NCI-H1417 (cell line): ENCODE data around the gene MRPL2.

Source experiments
- DNase-seq, 3 experiments: peaks; one replicate each; lab custom pipeline; 2025; lab: John Stamatoyannopoulos, UW

MRPL2 gene

DNA sequence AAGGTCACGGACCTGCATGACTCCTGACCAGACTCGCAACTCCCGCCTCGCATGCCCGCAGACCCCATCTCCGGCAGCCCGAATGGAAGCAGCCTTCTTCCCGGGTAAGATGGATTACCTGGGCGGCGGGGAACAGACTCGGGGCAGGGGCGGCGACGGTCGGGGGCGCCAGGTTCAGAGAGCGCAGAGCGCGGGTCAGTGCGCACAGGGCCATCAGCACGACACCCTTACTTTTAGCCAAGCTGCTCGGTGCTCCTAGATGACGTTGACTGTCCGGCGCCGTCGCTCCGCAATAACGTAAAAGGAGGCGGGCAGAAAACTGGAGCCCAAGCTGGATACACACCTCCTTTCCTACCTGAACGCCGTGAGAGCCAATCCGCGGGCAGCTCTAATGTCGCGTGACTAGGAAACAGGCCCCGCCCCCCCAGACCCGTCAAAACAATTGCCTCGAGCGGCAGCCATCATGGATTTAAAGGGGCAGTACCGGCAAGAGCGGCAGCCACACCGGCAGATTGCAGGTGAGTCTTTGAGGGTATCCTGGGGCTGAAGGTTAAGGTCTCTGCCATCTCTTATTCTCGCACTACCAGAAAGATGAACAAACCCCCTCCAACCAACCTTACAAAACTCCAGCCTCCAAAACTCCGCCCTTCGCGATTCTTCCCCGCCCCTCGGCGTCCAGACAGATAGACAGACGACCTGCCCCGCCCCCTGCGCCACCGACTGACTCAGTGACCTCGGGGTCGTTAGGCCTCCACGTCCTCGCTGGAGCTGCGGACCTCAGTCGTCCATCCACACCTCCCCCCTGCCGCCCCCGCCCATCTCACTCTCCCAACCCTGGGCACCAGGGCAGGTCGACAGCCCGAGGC is at the start of gene MRPL2, which contains the start of gene KLC4:
MRPL2 (minus strand) TSS at position 267 of the 866 bp plus-strand sequence; CDS start at position 214, 53 bp downstream.
KLC4 (plus strand) TSS at position 464 of the 866 bp plus-strand sequence. CDS start 1,705 bp downstream, outside the sequence.
- peak; percentile 98 to 99 (median 98) for DNase-seq

DNA sequence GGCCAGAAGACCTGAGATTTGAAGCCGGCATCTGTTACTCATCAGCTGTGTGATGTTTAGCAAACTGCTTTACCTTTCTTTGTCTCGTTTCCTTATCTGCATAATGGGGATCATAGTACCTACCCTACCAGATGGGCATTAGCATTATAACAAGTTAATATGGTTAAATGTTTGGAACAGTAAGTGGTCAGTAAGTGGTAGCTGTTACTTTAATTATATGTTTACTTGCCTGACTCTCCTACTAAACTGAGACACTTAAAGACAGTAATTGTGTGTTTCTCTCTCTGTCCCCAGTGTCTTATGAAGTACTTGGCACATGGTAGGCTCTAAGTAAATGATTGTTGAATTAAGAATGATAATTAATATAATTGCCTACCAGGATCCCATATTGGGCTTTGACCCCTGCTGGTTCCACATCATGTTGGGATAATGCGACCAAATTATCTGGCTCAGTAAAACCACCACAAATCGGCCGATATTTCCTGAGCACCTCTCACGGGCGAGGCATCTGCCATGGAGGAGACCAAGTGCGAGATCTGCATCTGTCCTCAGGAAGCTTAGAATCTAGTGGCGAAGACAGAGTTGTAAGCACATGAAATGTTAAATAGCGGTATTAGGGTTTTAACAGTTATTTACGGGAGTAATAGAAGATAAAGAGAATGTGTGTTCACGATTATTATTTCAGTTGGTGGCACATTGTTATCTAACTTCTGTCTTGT is 48.3 kb upstream of the MRPL2 start:
- DNase-seq: peak in 2 of 3 experiments; percentile 71 to 94

DNA sequence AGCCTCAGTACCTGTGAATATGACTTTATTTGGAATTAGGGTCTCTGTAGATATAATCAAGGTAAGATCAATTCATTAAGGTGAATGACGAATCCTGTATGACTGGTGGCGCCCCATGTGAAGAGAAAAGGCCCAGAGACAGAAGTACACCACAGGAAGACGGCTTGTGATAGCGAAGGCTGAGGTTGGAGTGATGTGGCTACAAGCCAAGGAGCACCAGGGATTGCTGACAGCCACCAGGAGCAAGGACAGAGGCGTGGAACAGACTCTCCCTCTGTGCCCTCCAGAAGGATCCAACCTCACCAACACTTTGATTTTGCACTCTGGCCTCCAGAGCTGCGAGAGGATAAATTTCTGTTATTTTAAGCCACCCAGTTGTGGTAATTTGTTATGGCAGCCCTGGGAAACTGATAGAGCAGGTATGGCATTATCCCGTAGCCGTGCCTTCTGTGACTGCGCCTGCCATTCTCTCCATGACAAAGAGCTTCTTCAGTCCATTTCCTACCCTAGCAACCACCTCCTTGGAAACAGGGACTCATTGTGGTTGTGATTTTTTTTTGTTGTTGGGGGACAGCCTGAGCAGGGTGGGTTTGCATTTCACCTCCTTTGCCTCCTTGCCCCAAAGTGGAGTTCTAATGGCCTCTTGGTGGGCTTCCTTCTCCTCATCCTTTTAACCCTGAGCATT is 46.4 kb upstream of the MRPL2 start:
- peak in 1 of 3 experiments; percentile 8 for DNase-seq

DNA sequence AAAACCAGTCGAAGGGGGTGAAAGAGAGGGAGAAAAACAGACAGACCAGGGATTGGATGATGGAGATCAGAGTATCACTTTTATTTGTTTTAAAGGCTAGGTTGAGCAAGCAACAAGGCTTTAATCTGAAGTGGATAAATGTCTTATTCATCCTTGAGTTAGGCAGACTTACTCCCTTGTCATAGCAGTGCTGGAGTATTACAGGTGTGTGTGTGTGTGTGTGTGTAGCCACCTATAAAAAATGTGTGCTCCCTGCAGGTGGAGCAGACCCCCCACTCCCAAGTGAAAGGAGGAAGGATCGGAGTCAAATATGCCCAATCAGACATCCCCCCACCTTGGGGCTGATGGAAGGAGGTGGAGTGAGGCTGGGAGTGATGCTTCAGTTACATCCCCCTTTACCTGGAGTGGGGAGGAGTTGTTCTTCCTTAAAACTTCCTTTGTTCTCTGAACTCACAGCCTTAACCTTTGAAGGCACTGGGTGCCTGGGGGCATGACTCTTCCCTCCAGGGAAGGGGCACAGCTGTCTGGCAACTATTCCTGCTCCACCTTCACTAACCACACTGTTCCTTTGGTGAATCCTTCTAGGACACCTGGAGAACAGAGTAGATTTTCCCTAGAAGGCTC is 44.1 kb upstream of the MRPL2 start:
- DNase-seq: peak in 1 of 3 experiments; percentile 38

DNA sequence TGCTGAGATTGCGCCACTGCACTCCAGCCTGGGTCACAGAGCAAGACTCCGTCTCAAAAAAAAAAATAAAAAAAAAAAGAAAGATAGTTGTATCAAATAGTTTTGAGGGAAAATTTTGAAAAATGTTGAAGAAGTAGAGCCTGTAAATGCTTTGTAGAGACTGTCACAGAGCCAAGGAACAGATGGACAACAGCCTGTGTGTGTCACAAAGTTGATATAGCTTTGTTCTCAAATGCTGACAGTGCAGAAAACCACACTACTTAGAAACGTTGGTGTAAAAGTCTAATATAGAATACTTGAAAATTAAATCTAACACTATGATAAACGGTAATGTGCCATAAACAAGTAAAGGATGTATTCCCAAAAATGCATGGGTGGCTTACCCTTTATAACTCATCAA is 42.3 kb upstream of the MRPL2 start:
- DNase-seq: no peak

DNA sequence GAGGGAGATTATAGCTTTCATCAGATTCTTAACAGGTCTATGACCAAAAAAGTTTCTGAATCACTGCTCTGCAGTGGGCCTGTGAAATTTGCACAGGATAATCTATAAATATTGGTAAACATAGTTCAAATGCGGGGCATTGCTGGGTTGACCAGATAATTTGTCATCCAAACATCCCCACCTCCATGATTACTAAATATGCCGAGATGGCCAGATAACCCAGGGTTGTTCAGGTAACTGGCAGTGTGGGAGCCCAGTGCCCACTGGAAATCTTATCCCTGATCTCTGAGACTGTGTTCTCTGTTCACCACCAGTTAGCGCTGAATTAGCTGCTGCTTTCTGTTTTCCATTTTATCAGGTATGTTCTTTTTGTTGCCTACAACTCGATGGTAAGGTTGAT is 38.3 kb upstream of the MRPL2 start:
- no peak for DNase-seq

DNA sequence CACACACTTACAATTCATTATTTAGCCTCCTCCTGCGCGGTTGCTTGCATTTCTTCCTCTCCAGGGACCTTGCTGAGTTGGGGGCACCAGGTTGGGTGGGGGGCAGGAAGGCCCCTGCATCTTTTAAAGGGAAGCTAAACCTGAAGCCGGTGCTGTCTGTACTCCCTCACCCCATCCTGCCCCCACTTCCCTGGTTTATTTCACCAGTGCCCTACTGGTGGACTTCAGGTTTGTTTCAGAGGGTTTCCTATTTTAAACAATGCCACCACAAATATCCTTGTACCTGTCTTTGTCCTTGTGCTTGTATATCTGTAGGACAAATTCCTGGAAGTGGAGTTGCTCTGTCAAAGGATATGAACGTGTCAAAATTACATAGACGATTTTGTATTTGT is 37.9 kb upstream of the MRPL2 start:
- DNase-seq: no peak

DNA sequence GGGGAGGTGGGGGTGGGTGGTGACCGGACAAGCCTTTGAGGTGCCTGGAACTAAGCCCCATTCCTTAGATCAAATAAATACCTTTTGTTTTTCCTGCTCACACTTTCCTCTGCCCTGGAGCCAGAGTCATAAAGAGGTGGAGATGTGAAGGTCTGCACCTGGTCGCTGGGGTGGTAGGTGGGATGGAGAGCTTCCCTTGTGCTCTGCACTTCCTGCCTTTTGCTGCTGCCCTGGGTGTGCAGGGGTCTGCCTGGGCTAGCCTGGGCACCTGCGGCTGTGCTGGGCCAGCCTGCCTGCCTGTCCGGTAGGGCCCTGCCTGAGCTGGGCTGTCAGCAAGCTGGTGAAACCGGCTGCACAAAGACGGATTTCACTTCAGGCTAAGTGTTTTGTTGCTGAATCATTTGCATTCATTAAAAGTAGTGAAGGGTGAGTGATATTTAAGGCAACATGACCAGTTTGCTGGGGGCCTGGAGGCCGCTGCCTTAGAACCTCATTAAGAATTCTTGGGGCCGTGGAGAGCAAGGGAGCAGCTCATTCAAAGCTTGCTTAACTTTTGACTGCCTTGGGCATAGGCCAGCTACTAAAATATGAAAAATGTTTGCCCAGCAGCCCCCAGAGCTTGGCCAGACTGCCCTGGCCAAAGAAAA is 37.3 kb upstream of the MRPL2 start:
- peak in 2 of 3 experiments; percentile 16 to 55 for DNase-seq

DNA sequence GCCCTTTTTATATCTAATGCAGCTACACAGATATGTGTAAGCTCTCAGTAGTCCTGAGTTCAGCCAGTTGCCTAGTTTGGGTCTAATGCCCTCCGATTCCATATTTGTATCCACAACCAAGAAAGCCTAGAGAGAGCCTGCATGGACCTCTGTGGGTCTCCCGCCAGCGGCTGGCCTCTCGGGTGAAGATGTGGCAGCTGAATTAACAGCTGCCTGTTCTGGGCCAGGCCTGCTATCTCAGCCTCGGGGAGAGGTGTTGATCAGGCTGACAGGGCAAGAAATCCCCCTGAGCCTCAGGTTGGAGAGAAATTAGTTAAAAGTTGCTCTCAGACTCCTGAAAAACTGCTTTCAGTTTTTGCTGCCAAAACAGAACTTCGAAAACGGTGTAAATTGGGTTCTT is 36.7 kb upstream of the MRPL2 start:
- no peak for DNase-seq

DNA sequence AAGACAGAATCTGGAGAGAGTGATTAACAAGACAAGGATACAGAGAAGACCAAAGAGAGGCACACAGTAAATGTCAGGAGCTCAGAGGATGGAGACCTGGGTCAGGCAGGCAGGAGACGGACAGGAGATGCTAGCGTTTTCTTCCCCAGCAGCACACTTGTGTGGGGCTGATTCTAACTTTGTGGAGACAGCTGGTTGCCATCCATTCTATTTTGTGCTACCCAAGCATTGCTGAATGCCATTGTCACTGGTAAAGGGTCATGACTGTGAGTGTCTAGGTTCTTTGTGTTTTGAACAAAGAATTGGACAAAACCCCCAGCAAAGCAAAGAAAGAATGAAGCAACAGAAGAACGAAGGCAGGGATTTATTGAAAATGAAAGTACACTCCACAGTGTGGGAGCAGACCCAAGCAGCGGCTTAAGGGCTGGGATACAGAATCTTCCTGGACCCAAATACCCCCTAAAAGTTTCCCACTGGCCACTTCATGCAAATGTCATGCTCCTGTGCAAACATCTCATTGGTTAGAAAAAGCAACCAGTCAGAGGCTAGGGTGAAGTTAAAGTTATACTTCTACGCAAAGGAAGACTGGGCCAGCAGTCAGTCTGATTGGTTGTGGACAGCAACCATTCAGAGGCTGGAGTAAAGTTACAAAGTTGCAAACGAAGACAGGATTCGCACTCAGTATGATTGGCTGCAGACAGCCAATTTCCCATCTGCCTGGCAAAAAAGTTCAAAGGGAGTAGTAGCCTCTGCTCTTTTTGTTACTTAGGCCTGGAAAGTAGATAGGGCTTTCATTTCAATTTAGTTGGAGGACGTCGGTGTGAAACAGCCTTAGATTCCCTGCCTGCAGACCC is 34.4 kb upstream of the MRPL2 start:
- no peak for DNase-seq

DNA sequence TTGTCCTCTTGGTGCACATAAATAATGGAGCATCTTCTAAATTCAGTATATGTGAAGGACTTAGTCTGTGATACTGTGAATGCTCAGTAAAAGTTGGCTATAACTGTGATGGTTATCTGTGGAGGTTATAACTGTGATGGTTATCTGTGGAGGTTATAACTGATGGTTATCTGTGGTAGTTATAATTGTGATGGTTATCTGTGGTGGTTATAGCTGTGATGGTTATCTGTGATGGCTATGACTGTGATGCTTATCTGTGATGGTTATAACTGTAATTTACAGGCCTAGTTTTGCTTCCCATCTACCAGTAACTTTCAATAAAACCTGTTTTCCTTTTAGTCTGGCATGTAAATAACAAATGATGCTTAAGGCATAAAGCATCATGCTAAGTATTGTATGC is 33.4 kb upstream of the MRPL2 start:
- no peak for DNase-seq

DNA sequence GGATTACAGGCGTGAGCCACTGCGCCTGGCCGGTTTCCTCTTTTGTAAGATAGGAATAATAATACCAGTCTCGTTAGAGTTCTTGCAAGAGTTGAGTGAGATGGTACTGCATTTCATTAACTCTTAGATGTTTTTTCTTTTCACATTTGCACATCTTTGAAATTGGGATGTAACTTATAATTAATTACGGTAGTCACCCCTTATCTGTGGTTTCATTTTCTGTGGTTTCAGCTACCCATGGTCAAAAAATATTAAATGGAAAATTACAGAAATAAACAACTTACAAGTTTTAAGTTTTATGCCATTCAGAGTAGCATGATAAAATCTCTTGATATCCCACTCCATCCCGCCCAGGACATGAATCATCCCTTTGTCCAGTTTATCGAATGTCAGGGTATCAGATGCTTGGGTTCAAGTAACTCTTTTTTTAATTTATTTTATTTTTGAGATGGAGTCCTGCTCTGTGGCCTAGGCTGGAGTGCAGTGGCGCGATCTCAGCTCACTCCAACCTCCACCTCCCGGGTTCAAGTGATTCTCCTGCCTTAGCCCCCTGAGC is 32.3 kb upstream of the MRPL2 start:
- no peak for DNase-seq

DNA sequence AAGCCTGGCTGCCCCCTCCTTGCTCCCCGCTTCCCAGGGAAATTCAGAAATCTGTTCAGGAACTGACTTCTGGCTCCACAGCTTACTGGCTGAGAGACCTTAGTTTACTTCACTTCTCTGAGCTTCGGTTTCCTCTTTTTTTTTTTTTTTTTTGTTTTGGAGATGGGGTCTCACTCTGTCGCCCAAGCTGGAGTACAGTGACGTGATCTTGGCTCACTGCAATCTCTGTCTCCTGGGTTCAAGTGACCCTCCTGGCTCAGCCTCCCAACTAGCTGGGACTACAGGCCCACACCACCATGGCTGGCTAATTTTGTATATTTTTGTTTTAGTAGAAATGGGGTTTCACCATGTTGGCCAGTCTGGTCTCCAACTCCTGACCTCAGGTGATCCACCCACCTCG is 31.8 kb upstream of the MRPL2 start:
- DNase-seq: no peak

DNA sequence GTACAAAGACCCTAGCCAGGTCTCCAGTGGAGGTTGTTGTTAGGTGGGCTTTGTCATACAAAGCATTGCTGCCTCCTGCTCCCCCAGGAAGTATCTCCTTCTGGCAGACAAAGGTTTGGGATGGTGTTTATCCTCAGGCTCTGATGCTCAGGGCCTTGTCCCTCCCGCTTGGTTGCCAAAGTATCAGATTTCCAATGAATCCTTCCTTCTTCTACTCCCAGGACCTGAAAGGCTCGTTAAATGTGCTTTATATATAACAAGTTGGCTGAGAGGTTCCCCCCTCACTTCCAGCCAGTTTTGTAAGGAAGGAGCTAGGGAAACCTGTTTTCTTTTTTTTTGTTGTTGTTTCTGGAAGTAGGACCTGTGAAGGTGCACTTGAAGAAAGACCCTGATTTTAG is 31.3 kb upstream of the MRPL2 start:
- peak in 2 of 3 experiments; percentile 13 to 53 for DNase-seq

DNA sequence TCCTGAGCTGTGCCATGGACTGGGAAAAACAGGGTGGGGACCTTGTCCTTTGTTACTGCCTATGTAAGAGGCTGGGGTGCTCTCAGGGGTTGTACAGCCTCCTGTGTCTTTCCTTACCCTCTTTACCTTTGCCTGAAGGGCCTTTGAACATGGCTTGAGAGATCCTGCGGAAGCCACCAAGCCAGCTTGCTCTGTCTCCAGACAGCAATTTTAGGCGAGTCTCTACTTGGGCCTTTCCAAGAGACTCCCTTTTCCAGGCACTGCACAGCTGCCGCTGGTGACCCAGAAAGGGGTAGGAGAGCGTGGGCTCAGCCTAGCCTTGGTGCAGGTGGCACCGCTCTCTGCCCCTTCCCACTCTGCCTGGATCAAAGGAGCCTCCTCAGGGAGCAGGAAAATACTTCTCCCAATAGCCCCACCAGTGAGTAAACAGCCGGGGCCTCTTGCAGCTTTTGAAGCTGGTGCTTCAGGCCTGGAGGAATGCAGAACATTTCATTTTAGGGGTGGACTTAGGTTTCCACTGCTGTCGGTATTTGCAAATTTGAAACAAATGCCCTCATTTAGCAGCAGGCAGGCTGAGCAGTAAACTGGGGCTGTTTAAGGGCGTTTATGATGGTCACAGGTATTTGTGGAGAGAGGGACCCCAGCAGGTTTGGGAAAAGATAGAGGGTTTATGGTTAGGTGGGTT is 30.8 kb upstream of the MRPL2 start:
- peak in 1 of 3 experiments; percentile 27 for DNase-seq

DNA sequence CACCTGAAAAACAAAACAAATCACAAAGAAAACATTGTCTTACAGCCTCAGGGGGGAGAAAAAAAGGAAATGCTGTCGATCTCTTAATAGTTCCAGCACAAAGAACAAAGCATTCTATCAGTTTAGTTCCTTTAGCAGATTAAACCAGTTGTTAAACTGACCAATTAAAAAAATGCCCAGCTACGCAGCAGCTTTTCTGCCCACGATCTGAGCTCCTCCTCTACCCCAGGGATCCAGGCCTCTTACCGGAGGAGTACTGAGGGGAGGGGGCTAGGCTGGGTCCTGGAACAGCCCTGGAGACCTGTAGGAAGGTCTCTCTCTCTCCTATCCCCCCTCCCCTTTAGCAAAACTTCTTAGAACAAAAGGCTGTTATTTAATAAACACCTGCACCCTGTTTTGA is 30.2 kb upstream of the MRPL2 start:
- DNase-seq: peak in 2 of 3 experiments; percentile 20 to 32

DNA sequence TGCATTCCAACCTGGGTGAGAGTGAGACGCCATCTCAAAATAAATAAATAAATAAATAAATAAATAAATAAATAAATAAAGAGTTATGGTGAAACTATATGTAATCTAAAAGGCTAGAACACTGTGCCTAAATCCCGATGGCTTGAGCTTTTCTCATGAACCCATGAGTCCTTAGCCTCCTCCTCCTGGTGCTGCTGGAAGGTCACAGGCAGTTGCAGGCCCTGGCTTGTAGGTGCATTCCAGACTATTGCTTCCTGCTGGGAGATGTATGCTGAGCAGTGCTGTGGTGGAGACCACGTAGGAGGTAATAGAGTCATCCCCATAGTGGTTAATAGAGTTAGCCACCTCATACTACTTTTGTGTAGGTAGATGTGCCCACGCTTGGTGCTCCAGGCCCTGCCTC is 29.4 kb upstream of the MRPL2 start:
- DNase-seq: no peak

DNA sequence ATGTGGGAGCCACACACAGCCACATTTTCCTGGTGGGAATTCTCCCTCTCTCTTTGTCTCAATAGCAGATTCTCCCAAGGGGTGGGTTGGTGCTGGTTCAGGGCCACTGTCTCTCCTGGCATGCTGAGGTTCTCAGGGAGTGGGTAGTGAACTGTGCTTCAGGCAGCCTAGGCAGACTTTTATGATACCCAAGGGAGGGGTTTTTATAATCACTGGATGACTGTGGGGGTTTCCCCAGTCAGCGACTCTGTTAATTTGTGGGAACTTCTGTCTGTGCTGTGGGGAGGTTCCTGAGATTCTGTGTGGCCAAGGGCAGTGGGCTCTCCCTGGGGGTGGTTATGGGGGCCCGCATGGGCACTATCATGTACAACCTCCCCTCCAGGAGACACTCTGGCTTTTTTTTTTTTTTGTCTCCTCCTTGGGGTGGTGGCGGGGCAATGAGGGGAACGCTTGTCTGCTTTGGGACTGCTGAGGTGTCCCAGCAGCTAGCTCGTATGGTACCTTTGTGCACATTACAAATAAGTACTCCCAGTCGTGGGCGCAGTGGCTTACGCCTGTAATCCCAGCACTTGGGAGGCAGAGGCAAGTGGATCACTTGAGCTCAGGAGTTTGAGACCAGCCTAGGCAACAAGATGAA is 26.9 kb upstream of the MRPL2 start:
- DNase-seq: no peak
